ENCODE measurements around the gene RABGGTA. TPM values are rescaled to one million over a fixed set of nuclear protein-coding genes. Genes with fewer than 3 reads are reported as not detected.

The RABGGTA gene
- total RNA-seq, 1 experiment from 2014 or later, result 25.6 TPM

GRCh38 chr14:24315243-24315806, 43.9 kb upstream of the RABGGTA start:
- no peak overlapping the region for H3K4me3 Mint-ChIP-seq
- Histone ChIP-seq H3K9me3 (ENCODE audit: control insufficient read depth, low read depth, low read length) (no peaks in the 10 kb centered on the region), H3K23ac (ENCODE audit: insufficient read length, low read depth, low read length) (no peak overlapping the region), H3T11ph (ENCODE audit: low read length) (no peak overlapping the region), H4K5ac (ENCODE audit: insufficient read length, low read depth, low read length) (no peak overlapping the region), H3K27ac (ENCODE audit: insufficient read length, low read depth, low read length) (no peak overlapping the region), H3K79me2 (ENCODE audit: insufficient read depth, low read length) (no peaks in the 10 kb centered on the region), H2BK120ac (ENCODE audit: low read depth, low read length, poor library complexity, severe bottlenecking) (no peak overlapping the region), H2BK20ac (ENCODE audit: low read depth, low read length, poor library complexity, severe bottlenecking) (no peak overlapping the region), H4K91ac (ENCODE audit: insufficient read length, low read depth, low read length) (no peak overlapping the region), H2BK15ac (ENCODE audit: low read depth, low read length) (no peak overlapping the region), H3K14ac (ENCODE audit: insufficient read depth, low read length) (no peak overlapping the region), H4K20me1 (ENCODE audit: control insufficient read depth, insufficient read depth, insufficient read length) (no peaks in the 10 kb centered on the region), H2AK5ac (ENCODE audit: insufficient read length, low read length) (no peak overlapping the region), H3K56ac (ENCODE audit: insufficient read length, low read depth, low read length) (no peak overlapping the region), H2BK5ac (ENCODE audit: insufficient read length, low read length) (no peak overlapping the region), H3K4me1 (ENCODE audit: insufficient read depth, low read length) (no peaks in the 10 kb centered on the region), H3K27me3 (ENCODE audit: insufficient read depth, low read length) (peaks cover 2% of the 10 kb centered on the region; the same call in 1 of the 2 replicates), H3K18ac (ENCODE audit: insufficient read length, low read depth, low read length) (no peak overlapping the region), H3K4me2 (ENCODE audit: insufficient read depth, insufficient read length, low read length) (no peak overlapping the region), H3K4ac (ENCODE audit: low read depth, low read length) (no peak overlapping the region), H3K79me1 (ENCODE audit: insufficient read depth, low read depth, low read length, poor library complexity, severe bottlenecking) (no peaks in the 10 kb centered on the region), H4K8ac (replicated peaks; ENCODE audit: insufficient read length, low read depth, low read length) (no peak overlapping the region), H2AFZ (ENCODE audit: low read length) (no peak overlapping the region), H3K23me2 (ENCODE audit: insufficient read length, low read depth, low read length, poor library complexity, severe bottlenecking) (no peaks in the 10 kb centered on the region), H2BK12ac (ENCODE audit: insufficient read length, low read depth, low read length) (no peak overlapping the region), H3K9ac (ENCODE audit: extremely low read depth, insufficient read length, low read length) (no peak overlapping the region)
- no peaks in the 10 kb centered on the region for H3K4me1 Mint-ChIP-seq
- H3K27ac Mint-ChIP-seq, result no peak overlapping the region
- no CpG with 5 or more reads among the region's 10 CpGs for WGBS (ENCODE audit: extremely low coverage, insufficient read length, low lambda C conversion rate)
- H3K9me3 Mint-ChIP-seq, result no peaks in the 10 kb centered on the region
- no peak for DNase-seq
- TF ChIP-seq CTCF (conservative IDR thresholded peaks at IDR 0.05), result no peak
- peaks cover 44% of the 10 kb centered on the region for H3K27me3 Mint-ChIP-seq (ENCODE audit: low read depth)
- H3K36me3 Mint-ChIP-seq (ENCODE audit: insufficient read depth in 1 of 3, low read depth in 3 of 3), result peaks cover under 1 to 5% (median under 1%) of the 10 kb centered on the region in 3 experiments; a peak in 5 of 7 replicates

All from H9 (cell line).